ENCODE data around the gene TSPAN18. TPM values are rescaled to one million over a fixed set of nuclear protein-coding genes. Genes with fewer than 3 reads are reported as not detected.

TSPAN18 gene
- total and polyA plus RNA-seq, 8 donors: 2.1 to 60.3 (median 11.0) TPM

DNA sequence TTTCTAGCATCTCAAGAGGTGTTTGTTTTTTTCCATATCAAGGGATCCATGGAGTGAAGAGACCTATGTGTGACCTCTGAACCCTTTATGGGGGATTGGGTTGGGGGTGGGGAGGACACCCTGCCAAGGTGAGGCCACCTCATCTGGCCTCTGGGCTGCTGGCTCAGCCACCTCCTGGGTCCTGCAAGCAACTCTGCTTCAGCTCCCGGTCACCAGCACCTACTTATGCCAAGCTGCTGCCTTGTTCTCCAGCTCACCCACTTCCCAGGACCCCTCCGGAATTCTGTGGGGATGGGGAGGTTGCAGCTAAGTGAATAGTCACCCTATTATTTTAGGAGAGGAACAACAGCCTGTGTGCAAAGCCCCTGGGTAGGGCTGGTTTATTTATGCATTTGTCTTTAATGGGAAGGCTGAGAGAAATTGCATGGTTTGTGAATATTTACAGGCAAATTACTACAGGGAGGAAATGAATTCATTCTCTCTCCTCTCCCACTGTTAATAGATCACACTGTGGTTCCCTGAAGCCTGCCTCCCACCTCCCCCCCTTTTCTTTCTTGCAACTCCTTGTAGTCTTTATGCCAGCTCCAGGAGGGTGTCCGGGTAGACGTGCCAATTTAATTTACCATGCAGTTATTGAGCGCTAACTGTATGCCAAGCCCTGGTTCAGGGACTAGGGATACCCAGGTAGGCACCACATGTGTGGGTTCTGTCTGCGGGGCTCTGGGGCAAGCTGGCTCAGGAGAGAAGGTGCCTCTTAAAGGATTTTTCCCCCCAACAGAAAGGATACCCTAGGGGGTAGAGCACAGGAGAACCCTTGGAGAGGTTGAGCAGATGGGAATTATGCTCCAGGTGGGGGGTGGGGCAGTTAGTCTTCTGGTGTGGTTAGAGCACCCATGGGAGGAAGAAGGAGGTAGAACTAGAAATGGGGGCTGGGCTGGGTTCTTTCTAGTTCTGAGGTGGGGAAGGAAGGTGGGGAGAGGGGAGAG lies 50.7 kb downstream of the TSPAN18 start:
- WGBS, 5 donors: 71 to 81% (median 78%) methylated on average over 6 of the region's 6 CpGs
- TF ChIP-seq POLR2AphosphoS5 (IDR thresholded peaks at IDR 0.05) (no peak), CTCF (IDR thresholded peaks at IDR 0.05) (no peak), POLR2A (IDR thresholded peaks at IDR 0.05) (no peak), EP300 (IDR thresholded peaks at IDR 0.05) (no peak)
- no peak overlapping the region for H3K4me3 ChIP-seq
- no peaks in the 10 kb centered on the region for H3K9me3 ChIP-seq
- H3K4me1 ChIP-seq: peaks cover 9 to 54% (median 16%) of the 10 kb centered on the region in 4 donors
- no peaks in the 10 kb centered on the region for H3K36me3 ChIP-seq
- no peaks in the 10 kb centered on the region for H3K27me3 ChIP-seq
- intact Hi-C loops (cut with DNase I; ENCODE audit: low total_unique reads): no loop called here
- DNase-seq: peak in 1 of 2 donors; percentile 21
- peak overlapping the region in 1 of 5 donors; percentile 14 for H3K27ac ChIP-seq

GRCh38 chr11:44778195-44779100 lies 51.7 kb downstream of the TSPAN18 start:
- Histone ChIP-seq H3K27ac (no peak overlapping the region), H3K36me3 (no peaks in the 10 kb centered on the region), H3K9me3 (no peaks in the 10 kb centered on the region), H3K4me3 (no peak overlapping the region), H3K27me3 (no peaks in the 10 kb centered on the region), H3K4me1 (peaks cover 8 to 49% (median 13%) of the 10 kb centered on the region in 4 donors)
- 85 to 99% (median 92%) methylated on average over 3 to 5 of the region's 5 CpGs for WGBS, 5 donors
- no peak for DNase-seq
- TF ChIP-seq POLR2A (IDR thresholded peaks at IDR 0.05) (no peak), CTCF (IDR thresholded peaks at IDR 0.05) (no peak), POLR2AphosphoS5 (IDR thresholded peaks at IDR 0.05) (no peak), EP300 (IDR thresholded peaks at IDR 0.05) (no peak)
- intact Hi-C loops (cut with DNase I; ENCODE audit: low total_unique reads): no loop called here

DNA sequence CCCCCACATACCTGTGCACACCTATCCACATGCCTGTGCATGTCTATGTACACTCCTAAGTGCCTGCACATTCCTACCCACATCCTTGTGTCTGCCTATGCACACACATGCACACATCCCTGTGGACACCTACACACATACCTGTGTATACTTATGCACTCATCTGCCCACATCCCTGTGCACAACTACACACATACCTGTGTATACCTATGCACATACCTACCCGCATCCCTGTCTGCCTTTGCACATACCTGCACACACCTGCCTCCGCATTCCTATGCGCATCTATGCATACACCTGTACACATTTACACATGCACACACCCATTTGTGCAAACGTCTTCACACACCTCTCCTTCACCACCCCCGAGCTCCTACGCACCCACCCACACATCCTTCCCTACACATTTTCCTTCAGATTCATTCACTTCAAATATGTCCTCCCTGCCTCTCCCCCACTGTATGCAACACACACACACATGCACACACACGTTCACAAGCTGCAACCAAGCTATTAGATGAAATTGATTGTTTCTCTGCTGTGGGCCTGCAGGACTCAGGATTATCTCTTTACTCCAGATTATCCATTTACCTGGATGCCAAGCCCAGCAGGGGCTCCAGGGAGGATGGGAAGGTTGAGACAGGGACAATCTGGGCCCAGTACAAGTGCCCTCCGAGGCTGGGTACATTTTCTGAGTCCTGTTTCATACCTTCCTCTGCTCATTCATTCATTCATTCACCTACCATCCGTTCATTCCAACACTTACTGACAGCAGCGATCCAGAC lies 53.2 kb downstream of the TSPAN18 start:
- H3K4me3 ChIP-seq: no peak overlapping the region
- intact Hi-C loops (cut with DNase I; ENCODE audit: low total_unique reads): no loop called here
- peaks cover 0 to 43% (median 2%) of the 10 kb centered on the region in 4 donors for H3K4me1 ChIP-seq
- no peaks in the 10 kb centered on the region for H3K36me3 ChIP-seq
- no peaks in the 10 kb centered on the region for H3K27me3 ChIP-seq
- no peak for TF ChIP-seq CTCF (IDR thresholded peaks at IDR 0.05)
- TF ChIP-seq POLR2AphosphoS5 (IDR thresholded peaks at IDR 0.05): no peak
- no peak for TF ChIP-seq EP300 (IDR thresholded peaks at IDR 0.05)
- TF ChIP-seq POLR2A (IDR thresholded peaks at IDR 0.05): no peak
- 69 to 82% (median 78%) methylated on average over 10 of the region's 10 CpGs for WGBS, 5 donors
- H3K9me3 ChIP-seq: no peaks in the 10 kb centered on the region
- H3K27ac ChIP-seq: no peak overlapping the region
- no peak for DNase-seq

Data from stomach (tissue), 9 donors.